Limb (tissue), 2 donors: Measurements from ENCODE around the gene PRR13.
"Not testable (repeated sequence)": the region's sequence is repeated elsewhere in the genome, so short reads cannot be mapped to it uniquely, and the experiment has no call there.

Experiments
- DNase-seq, 2 donors: peaks; one replicate each; pipeline ENCODE4 v3.0.0-alpha.2; 2016; ENCODE audit errors: extremely low spot score in 2 of 2

The PRR13 gene

DNA sequence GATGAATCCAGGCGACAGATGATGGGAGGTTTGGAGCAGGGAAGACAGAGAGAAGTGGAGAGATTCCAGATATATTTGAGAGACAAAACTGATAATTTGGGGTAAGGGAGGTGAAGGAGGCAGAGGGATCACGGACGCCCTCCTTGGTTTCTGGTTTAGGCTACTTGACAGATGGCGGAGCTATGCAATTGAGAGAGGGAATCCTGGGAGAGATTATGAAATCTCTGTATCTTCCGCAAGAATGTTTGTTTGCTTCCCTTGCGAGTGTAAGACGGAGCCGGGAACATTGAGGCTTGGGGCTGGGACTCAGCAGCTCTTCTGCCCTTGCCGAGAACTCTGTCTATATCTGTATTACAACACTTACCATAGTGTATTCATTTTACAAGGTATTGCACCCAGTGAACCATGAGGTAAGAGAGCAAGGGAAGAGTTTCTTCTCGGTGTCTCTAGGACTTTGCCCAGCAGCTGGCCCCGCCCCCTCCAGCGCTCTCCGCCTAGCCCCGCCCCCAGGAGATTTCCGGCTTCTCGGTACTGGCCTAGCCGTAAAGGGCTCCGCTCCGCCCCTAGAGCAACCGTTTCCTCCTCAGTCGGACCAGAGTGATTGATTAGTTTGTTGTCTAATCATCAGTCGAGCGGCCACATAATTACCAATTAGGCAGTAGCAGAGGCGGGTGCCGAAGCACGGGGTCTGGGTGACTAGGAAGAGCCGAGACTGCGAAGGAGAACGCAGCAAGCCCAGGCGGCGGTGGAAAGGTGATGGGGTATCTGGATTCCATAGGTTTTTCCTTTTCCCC lies at the start of gene PRR13:
Gene PRR13, plus strand, starts transcription at position 695 of the 794 bp plus-strand sequence. CDS start 981 bp downstream, outside the sequence.
- DNase-seq, result peak; percentile 98 to 100

DNA sequence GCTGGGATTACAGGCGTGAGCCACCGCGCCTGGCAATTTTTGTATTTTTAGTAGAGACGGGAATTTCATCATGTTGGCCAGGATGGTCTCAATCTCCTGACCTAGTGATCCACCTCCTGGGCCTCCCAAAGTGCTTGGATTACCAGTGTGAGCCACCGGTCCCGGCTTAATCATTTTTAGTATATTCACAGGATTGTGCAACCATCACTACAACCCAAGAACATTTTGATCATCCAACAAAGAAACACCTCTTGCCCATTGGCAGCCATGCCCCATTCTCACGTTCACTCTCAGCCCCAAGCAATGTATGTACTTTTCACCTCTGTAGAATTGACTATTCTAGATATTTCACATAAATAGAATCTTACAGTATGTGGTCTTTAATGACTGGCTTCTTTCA lies 41.6 kb upstream of the PRR13 start:
- DNase-seq, result no peak

DNA sequence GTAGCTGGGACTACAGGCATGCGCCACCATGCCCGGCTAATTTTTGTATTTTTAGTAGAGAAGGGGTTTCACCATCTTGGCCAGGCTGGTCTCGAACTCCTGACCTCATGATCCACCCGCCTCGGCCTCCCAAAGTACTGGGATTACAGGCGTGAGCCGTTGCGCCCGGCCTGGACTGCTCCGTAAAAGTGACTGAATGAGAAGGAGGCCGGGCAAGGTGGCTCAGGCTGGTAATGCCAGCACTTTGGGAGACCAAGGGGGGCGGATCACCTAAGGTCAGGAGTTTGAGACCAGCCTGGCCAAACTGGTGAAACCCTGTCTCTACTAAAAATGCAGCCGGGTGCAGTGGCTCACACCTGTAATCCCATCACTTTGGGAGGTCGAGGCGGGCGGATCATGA lies 39.2 kb upstream of the PRR13 start:
- DNase-seq, result not testable (repeated sequence)

GRCh38 chr12:53402871-53403270 lies 38.7 kb upstream of the PRR13 start:
- no peak for DNase-seq

DNA sequence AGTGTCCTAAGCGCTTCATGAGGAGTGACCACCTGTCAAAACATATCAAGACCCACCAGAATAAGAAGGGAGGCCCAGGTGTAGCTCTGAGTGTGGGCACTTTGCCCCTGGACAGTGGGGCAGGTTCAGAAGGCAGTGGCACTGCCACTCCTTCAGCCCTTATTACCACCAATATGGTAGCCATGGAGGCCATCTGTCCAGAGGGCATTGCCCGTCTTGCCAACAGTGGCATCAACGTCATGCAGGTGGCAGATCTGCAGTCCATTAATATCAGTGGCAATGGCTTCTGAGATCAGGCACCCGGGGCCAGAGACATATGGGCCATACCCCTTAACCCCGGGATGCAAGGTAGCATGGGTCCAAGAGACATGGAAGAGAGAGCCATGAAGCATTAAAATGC lies 30.6 kb upstream of the PRR13 start:
- DNase-seq, result no peak

GRCh38 chr12:53413485-53414204 lies 27.9 kb upstream of the PRR13 start:
- DNase-seq, result no peak

DNA sequence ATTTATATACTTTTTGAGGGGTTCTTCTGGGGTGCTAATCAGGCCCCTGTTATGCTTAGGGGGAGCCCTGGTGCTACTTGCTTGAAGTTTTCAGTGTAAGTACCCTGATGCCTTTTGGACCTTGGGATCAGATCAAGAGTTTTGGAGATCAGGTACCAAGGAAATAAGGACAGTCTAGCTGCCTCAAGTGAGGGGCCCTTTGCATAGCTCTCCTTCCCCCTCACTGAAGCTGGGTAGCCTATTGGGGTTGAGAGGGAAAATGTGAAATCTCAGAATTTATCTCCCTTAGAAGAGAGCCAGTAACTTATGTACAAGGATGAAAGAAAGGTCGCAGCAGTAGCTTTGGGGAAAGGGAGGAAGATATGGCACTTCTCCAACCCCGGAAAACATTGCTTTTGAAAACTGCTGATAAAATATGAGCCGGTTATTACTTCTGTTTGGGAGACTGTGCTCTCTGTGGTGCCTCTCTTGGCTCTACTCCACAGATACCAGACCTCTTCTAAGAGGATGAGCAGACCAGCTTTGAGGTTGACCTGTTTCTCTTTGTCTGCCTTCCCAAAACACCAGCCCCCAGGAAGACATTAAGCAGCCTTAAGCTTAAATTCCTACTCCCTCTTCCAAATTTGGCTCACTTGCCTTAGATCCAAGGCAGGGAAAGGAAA lies 26.6 kb upstream of the PRR13 start:
- no peak for DNase-seq

- not testable (repeated sequence) for DNase-seq
Observed at GRCh38 chr12:53415752-53416389, 25.7 kb upstream of the PRR13 start.

- not testable (repeated sequence) for DNase-seq
Observed at GRCh38 chr12:53417291-53417816, 24.2 kb upstream of the PRR13 start.

DNA sequence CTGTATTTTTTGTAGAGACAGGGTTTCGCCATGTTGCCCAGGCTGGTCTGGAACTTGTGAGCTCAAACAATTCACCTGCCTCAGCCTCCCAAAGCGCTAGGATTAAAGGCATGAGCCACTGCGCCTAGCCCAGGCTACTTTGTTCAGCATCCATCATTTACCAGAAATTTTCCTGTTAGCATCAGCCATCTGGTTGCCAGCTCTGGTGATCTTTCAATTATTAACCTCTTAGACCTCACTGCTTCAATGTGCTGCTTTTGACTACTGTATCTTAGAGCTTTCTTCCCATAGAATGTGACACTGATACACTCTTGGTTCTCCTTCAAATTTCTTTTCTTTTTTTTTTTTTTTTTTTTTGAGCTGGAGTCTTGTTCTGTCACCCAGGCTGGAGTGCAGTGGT lies 23.3 kb upstream of the PRR13 start:
- no peak for DNase-seq

DNA sequence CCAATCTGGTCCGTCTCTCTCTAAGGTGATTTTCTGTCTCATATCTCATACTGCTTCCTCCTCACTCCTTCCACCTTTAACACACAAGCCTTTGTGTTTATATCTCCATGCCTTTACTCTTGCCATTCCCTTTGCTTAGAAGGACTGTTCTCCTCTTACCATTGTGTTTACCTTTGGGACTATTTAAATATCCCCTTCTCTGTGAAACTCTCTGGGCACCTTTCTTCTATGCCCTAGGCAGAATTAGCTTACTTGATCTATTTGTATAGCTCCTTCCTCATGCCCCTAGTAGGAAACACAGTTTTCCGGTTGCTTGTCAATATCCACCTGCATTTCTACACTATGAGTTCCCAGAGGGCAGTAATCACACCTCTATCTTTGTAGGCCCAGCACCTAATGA lies 21.8 kb upstream of the PRR13 start:
- no peak for DNase-seq

DNA sequence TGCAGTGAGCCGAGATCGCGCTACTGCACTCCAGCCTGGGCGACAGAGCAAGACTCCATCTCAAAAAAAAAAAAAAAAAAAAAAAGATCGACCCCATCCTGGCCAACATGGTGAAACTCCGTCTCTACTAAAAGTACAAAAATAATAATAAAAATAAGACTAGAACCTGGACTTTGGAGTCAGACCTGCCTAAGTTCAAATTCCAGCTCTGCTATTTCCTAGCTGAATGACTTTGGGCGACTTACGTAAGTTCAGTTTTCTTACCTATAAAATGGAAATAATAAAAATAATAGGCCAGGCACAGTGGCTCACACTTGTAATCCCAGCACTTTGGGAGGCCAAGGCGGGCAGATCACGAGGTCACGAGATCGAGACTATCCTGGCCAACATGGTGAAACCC lies 19.3 kb upstream of the PRR13 start:
- DNase-seq, result not testable (repeated sequence)

- no peak for DNase-seq
Observed at GRCh38 chr12:53423597-53423996, 17.9 kb upstream of the PRR13 start, which contains the start of gene AMHR2. TSS of gene AMHR2 (plus strand) at chr12:53423855. CDS start at chr12:53423935, 80 bp downstream.

- DNase-seq, result no peak
Observed at GRCh38 chr12:53424626-53425514, 16.7 kb upstream of the PRR13 start.

- no peak for DNase-seq
Observed at GRCh38 chr12:53425515-53426150, 15.9 kb upstream of the PRR13 start.

- no peak for DNase-seq
Observed at GRCh38 chr12:53427905-53428594, 13.5 kb upstream of the PRR13 start.

DNA sequence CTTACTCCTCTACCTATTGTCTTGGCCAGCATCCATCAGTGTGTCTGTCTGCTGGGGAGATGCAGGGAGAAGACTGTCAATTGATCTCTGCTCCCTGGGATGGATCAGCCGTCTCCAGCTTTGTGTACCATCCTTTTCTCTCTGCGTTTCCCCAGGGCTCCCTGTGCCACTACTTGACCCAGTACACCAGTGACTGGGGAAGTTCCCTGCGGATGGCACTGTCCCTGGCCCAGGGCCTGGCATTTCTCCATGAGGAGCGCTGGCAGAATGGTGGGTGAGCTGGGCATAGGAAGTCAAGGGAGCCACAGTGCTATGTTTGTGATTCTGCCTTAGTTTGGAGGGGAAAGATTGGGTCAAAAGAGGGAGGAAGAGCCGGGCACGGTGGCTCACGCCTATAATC lies 12.8 kb upstream of the PRR13 start:
- no peak for DNase-seq

- DNase-seq, result no peak
Observed at GRCh38 chr12:53430116-53430515, 11.4 kb upstream of the PRR13 start.

DNA sequence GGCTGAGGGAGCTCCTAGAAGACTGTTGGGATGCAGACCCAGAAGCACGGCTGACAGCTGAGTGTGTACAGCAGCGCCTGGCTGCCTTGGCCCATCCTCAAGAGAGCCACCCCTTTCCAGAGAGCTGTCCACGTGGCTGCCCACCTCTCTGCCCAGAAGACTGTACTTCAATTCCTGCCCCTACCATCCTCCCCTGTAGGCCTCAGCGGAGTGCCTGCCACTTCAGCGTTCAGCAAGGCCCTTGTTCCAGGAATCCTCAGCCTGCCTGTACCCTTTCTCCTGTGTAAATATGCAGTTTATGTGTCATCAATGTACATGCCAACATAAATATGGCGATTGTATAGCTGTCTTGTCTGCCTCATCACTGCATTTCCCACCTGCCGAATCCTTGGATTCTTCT lies 10.3 kb upstream of the PRR13 start:
- no peak for DNase-seq
